HuH-7 (cell line): ENCODE results near the gene PNPLA1.
A peak's percentile ranks its signal among the peaks of the same experiment; 100 is the strongest.

Source experiments
- DNase-seq: peaks from one replicate; pipeline ENCODE4 v3.0.0; 2011; ENCODE audit warnings: low spot score

The PNPLA1 gene

DNA sequence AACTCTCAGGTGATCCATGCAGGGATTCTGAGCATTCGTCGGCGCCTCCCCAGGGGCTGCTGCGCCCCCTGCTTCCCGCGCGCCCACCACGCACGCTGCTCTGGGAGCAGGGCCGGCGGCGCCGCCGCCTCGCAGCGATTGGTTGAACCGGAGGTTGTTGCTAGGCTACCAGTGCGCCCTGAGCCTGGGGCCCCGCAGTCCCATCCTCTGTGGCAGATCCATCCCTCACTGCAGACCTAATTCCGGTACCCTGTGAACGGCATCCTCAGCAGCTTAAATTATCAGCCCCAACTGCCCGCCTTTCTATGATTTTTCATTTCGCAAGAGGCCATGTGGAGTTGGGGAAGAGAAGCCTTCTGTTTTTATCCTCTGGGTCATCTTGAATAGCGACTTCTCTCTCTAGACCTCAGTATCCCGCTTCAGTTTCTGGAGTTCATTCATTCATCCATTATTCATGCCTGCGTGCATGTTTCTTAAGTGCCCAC lies 15.4 kb downstream of the PNPLA1 start:
- DNase-seq, result no peak

DNA sequence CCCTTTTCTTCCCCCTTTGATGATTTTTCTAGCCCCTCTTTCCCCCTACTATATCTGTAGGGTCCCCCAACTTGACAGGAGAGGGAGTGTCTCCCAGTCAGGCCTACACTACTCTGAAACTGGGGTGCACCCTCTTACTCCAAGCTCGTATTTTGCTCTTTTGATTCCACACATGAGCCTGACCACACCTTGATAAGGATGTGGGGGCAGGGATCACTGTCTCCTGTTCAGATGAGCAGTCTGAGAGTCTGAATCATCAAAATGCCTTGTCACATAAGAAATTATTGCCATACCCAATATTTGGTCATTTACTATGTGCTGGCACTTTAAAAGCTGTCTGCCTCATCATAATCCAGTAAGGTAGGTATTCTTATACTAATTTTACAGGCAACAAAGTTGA lies 15.9 kb downstream of the PNPLA1 start:
- DNase-seq, result no peak

DNA sequence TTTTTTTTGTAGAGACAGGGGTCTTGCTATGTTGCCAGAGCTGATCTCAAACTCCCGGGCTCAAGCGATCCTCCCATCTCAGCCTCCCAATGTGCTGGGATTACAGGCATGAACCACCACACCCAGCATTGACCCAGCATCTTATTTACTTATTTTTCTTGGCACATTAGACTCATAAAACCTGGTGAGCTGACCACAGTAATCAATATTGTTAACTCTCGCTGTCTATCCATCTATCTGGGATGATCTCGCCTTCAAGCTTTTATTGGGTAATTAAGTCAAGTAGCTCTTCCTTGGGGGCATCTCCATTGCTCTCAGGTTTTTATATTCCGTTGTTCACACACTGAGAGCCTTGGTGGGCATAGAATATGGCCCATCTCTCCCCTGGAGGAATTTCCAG lies 17.0 kb downstream of the PNPLA1 start:
- no peak for DNase-seq

DNA sequence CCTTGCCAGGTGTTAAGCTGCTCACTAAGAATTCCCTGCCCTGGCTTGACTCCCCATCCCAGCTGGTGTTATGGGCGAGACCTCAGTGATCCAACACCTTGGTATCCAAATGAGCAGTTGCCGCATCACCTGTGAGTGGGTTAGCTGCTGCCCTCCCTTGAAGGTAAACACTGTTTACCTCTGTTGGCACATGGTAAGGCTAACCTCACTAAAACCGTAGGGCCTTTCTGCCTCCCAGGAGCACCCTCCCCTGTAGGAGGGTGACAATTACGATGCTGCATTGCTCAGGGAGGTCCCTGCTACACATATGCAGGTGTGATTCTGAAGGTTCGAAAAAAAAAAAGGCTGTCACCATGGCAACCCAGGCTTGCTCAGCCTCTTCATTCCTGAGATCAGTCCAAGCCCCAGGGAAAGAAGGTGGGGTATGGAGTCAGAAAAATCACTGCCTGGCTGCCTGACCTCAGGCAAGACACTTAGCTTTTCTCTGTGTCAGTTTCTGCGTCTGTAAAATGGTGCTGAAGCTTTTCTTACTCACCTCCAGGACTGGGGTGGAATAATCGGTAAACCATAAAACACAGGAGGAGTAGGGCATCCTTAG lies 19.5 kb downstream of the PNPLA1 start:
- DNase-seq, result no peak

DNA sequence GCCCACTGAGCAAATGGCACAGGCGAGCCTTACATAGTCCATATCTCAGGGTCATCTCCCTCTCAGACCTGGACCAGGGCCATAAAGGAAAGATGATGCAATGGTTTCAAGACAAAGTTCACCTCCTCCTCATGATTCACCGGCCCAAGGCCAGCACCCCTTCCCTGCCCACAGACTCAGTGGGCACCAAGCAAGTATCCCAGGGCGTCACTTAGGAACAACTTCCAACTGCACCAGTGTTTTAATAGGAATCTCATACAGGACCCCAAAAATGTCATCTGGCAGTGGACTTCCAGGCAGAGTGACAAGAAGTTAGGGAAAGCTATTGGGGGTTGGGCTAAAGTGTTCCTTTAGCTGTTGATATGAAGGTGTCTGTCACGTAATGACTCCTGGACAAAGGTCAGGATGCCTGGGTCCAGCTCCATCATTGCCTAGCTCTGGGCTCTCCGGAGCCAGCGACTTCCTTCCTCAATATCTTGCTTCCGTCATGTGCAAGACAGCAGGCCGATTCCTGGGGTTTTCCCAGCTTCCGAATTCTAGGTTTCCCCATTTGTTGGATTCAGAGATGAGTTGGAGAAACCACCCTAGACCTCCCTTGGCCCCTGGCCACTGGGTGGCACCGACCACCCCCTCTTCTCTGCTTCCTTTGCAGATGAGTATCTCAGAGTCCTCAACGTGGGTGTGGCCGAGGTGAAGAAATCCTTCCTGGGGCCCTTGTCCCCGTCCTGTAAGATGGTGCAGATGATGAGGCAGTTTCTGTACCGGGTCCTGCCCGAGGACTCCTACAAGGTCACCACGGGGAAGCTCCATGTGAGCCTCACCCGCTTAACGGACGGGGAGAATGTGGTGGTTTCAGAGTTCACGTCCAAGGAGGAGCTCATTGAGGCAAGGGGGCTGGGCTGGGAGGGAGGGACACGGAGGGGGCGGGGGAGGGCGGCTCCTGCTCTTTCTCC lies 21.1 kb downstream of the PNPLA1 start:
- DNase-seq, result peak; percentile 32

DNA sequence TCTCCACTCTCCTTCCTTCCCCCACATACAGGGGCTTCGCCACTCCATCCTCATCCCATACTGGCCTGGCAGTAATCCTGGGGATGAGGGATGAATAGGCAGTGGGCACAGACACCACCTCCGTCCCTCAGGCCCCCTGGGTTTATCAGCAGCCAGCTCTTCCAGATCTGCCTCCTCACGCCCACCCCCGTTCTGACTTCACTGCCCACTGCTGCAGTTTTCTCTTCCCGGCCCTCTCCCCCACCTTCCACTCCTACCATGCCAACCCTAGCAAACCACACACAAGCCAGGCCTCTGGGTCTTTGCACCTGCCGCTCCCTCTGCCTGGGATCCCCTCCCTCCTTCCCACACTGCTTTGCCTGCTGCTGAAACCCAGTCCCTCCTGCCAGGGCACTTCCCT lies 22.3 kb downstream of the PNPLA1 start:
- DNase-seq, result no peak

DNA sequence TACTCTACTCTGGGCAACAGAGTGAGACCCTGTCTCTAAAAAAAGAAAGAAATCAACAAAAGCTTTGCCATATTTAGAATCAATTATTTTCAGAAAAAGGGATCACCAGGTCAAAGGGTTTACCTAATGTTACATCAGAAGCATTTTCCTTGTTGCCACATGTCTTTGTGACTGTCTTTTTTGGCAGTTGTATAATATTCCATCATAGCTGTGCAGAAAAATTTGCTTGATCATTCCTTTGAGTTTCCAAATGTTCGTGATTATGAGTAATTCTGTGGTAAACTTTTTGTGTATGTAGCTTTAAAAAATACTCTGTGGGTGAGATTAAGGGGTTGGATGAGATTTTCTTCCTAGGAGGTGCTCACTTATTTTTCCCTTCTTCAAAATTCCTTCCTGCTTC lies 26.4 kb downstream of the PNPLA1 start:
- DNase-seq, result no peak

DNA sequence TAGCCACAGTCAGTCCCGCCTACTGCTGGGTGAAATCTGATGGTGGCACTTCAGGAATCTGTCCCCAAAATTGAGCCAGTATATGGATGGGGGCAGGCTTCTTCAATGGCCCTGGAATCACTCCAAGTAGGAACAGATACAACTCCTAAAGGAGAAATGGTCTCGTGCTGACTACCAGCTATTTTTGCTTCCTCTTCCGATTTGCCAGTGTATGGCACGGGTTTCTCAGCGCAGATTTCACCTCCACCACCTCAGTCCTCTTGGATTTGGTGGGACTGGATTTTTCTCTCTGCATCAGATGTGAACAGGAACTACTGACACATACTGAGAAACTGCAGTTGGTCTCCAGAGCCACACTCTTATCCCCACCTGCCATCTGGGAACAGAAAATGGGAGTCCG lies 27.2 kb downstream of the PNPLA1 start:
- DNase-seq, result no peak

DNA sequence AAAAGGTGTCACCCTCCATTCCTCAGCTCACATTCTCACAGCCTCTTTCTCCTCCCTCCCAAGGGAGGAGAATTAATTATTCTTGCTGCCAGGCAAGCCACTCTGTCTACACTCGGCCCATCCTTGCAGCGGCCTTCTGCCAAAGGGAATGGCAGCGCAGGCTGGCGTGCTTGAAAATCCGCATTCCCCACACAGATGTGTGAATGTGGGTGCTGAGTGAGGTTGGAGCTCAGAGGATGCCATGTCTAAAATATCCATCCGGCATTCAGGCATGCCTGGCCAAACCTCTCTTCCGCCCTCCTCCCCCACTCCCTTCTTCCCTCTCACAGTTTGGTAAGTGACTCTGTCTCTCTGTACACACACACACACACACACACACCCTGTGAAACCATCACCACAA lies 27.7 kb downstream of the PNPLA1 start:
- no peak for DNase-seq

DNA sequence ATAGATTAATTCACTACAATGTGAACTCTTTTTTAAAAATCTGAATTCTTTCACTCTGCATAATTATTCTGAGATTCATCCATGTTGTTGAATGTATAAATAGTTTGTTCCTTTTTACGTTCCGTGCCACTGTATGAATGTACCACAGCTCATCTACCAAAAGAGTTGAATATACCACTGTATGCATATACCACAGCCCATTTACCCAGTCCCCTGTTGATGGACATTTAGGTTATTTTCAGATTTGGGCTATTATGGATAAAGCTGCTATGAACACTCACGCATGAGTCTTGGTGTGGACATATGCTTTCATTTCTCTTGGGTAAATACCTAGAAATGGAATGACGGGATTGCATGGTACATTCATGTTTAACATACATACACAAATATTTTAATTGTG lies 28.2 kb downstream of the PNPLA1 start:
- DNase-seq, result no peak

DNA sequence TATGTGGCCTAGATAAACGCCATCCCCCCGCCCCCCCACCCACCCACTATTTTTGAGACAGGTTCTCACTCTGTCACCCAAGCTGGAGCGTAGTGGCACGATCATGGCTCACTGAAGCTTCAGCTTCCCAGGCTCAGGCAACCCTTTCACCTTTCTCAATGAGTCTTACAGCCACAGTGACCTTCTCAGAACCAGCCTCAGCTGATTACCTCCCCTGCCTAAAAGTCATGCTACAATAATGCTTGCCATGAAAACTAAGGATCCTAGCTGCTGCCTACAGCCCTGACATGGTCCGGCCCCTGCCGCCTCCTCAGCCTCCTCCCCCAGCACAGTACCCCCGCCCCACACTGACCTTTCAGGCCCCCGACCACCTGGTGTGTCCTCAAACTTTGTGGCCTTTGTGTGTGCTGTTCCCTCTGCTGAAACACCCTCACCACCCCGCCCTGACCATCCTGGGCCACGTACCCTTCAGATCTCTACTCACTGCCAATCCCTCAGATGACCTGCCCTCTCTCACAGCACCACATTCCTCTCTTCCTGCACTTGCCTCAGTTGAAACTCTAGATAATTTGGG lies 31.3 kb downstream of the PNPLA1 start:
- DNase-seq, result no peak

DNA sequence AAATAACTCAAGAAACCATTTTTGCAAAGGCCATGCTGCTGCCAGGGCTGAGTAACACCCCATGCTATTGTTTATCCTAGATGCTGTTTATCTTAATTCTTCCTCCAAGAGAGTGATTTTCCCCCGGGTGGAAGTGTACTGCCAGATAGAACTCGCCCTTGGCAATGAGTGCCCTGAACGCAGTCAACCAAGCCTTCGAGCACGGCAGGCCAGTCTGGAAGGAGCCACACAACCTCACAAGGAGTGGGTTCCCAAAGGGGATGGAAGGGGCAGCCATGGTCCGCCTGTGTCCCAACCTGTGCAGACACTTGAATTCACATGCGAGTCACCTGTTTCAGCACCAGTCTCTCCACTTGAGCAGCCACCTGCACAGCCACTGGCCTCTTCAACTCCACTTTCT lies 31.9 kb downstream of the PNPLA1 start:
- no peak for DNase-seq

DNA sequence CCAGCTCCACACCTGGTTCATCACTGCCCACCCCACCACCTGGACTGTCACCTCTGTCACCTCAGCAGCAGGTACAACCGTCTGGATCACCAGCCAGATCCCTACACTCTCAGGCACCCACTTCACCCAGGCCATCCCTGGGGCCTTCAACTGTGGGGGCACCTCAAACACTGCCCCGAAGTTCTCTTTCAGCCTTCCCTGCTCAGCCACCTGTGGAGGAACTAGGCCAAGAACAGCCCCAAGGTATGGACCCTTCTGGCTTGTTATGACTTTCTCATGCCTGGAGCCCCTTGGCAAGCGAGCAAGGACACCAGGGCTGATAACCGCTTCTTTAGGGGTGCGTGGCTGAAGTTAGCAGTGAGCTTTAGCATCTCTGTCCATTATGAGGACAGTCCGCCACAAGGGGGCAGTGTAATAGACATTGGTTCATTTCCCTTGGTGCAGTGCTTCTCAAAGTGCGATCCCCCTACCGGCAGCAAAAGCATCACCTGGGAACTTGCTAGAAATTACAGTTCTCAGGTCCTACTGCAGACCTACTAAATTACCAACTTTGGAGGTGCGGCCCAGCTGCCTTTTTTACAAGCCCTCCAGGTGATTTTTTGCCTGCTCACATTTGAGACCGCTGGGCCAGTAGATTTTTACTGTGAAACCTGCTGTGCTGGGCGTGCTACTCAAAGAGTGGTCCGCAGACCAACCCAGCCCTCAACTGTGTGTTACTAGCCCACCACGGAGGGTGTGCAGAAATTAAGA lies 32.5 kb downstream of the PNPLA1 start:
- DNase-seq, result peak; percentile 64

DNA sequence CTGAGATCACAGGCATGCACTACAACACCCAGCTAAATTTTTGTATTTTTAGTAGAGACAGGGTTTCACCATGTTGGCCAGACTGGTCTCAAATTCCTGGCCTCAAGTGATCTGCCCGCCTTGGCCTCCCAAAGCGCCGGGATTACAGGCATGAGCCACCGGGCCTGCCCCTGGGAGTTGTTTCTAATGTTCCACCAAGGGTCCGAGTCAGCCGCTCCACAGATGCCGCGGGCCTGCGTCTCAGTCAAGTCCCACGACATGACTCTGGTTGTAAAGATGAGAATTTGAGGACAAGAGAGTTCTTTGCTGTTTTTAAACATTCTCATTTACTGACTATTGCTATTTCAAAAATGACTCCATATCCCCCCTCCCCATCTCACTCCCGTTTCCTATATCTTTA lies 36.0 kb downstream of the PNPLA1 start:
- no peak for DNase-seq

DNA sequence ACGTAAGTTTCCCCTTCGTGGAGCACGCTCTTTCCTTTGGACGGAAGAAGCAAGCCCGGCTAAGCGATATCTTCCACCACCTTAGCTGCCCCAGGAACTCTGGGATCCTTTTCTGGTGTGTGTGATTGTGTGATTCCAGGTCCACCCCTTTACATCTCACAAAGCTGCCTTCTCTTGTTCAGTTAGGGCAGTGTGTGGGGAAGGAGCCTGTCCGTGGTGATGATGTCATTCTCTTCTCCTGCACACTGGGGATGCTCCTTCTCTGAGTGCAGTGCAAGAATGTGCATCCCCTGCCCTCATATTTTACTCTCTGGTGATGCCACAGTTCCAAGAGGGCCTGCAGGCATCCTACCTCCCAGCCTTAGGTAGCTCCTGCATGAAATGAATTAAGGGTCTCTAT lies 36.5 kb downstream of the PNPLA1 start:
- DNase-seq, result no peak

DNA sequence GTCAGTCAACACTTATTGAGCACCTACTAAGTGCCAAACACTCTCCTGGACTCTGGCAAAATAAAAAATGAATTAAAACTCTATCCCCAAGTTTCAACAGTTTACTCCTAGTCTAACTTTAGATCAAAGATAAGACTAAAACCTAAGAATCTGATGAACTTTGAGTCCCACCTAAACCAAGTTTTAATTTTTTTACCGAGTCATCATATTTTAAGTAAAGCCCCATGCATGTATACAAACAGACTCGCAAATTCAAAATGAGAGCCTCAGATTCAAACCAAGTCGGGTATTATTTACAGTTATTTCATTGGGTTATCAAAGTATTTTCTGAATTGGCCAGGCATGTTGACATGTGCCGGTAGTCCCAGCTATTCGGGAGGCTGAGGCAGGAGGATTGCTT lies 38.7 kb downstream of the PNPLA1 start:
- no peak for DNase-seq

DNA sequence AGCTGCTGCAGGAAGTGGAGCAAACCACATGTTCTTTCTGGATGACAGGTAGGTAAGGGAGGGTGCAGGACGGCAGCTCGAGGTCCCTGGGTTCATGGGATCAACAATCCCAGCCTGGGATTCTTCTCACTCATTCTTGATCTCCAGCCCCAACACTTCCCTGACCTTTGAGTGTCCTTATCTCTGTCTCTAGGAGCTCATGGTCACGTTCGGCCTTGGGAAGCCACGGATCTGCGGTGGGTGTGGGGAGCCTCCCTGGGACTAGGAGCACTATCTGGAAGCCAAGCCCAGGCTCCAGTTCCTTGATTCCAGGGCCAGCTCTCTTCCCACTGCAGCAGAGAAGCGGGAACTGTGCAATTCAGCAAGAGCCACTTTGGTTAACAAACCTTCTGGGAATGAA lies 39.3 kb downstream of the PNPLA1 start:
- DNase-seq, result no peak

DNA sequence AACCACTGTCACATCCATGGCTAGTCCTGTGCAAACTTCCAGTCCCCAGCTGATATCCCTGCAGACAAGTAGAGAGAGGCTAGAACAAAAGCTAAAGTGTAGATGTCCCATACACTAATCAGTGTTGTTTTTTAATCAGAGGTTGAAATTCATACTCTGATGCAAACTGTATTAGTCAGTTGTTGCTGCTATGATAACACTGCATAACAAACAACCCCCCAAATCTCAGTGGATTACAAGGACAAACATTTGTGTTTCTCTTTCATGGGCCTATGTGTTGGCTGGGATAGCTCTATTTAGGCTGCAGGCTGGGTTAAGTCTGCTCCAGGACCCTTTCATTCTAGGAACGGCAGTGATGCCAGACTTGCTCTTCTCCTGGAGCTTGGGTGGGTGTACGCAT lies 40.0 kb downstream of the PNPLA1 start:
- DNase-seq, result no peak

DNA sequence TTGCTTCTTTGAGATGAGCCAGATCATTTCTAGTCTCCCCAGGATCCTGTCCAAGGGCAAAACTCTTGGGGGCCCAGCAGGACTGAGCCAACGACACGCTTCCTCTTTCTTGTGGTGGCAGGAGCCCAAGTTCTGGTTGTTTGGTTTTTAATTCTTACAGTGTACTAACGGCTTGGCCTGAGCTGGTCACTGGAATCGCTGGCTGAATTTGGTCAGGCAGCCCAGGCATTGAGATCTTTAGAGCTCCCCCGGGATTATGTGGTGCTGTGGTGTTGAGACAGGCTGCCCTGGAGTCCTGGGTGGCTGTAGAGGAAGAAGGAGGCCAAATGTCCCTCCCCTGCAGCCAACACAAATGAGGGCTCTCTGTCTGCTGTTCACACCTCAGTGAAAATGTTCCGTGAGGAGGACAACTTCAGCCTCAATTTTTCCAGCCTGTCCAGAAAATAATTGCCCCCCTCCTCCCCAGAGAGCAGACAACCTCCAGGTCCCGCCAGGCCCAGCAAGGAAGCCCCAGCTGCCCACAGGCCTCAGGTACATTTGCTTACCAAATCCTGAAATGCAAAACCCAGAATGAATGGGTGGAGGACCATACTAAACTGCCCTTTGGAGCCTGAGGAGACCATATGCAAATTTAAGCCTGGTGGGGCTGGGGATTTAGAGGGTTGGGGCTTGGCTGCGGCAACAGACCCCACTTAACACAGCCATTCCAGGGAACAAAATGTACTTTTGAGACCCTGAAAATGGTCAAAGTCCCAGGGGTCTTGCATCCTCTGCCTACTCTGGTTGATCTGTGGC lies 43.2 kb downstream of the PNPLA1 start:
- DNase-seq, result no peak

DNA sequence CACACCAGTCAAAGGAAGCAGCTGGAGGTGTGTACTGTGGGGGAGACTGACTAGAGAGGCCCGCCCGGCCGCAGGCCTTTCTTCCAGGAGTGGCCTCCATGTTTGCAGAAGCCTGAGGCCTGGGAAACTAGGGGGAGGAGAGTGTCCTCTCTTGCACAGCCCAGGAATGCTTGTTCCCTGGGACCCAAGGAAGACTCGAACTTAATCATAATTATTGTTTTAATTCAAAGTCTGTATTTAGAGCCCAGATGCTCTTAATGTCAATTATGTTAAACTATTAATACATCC lies 43.7 kb downstream of the PNPLA1 start:
- no peak for DNase-seq

DNA sequence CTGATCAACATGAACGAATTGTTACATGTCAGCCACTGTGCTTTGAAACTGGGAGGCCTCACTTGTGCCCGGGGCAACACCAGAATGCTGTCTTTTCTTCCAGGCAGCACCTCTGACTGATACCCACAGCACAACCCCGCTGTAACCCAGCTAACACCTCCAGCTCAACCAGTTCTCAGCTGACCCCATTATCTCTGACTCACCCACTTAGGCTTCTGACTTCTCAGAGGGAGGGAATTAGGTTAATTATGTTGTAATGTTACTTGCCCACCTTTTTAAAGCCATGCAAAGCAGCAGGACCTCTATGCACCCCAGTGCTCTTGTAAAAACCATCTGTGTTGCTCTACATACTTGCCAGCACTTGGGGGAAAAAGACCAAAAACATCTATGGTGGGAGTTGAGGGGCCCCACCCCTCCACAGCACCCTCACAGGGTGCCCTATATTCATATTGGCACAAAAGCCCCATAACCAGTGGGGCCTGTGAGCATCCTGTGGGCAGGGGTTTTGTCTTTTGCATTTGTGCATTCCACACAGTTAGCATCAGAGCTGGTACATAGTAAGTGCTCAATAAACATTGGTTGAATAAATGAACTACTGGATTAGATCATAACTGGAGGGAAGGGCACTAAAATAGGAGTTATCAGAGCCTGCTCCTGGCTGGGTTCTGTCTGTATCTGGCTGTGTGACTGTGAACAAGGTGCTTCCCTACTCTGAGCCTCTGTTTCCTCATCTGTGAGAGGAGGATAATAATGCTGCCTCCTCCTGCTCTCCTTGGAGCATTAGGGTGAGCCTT lies 44.6 kb downstream of the PNPLA1 start:
- DNase-seq, result no peak
